ENCODE data around the gene GRID2IP. TPM values are rescaled to one million over a fixed set of nuclear protein-coding genes. Genes with fewer than 3 reads are reported as not detected.
"Not testable (repeated sequence)": the region's sequence is repeated elsewhere in the genome, so short reads cannot be mapped to it uniquely, and the experiment has no call there.

GRID2IP gene
- polyA plus RNA-seq, 4 donors: 0.52 to 0.78 (median 0.64) TPM

DNA sequence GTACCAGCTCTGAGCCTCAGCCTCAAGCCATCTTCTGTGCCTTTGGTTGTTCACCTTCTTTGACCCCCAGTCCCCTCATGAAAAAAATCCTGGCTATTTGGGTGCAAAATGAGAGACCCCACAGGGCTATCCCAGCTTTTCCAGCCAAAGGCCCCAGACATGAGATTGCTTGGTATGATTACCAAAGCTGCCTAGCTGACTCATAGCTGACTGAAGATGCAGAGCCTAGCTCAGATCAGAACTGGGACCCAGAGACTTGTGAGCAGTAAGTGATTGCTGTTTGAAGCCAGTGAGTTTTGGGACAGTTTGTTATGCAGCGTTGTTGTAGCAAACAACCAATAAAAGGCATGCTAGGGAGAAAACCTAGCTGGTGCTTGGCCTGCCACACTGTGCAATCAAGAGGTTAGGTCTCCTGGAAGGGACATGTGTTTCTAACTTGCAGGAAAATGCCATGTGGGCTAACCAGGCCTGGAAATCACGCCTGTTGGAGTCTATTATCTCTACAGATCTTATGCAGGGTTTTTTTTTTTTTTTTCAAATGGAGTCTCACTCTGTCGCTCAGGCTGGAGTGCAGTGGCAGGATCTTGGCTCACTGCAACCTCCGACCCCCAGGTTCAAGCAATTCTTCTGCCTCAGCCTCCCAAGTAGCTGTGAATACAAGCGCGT lies 55.5 kb downstream of the GRID2IP start:
- no peak for DNase-seq (ENCODE audit: low read depth in 4 of 4, low spot score in 3 of 4)

DNA sequence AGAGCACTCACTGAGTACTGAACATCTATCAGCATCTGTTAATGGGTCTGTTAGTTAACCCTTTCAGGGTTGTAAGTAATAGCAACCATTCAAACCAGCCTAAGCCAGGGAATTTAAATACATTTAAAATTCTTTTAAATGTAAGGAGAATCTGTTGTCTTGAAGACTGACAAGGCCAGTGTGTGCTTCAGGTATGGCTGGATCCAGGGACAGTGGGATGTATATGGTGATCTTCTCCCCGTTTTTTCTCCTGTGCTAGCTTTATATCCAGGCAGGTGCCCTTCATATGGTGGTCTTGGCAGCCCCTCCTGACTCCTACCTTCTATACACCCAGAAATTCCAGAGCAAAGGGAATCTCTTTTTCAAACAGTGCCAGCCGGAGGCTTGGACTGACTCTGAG lies 56.9 kb downstream of the GRID2IP start:
- no peak for DNase-seq (ENCODE audit: low read depth in 4 of 4, low spot score in 3 of 4)

DNA sequence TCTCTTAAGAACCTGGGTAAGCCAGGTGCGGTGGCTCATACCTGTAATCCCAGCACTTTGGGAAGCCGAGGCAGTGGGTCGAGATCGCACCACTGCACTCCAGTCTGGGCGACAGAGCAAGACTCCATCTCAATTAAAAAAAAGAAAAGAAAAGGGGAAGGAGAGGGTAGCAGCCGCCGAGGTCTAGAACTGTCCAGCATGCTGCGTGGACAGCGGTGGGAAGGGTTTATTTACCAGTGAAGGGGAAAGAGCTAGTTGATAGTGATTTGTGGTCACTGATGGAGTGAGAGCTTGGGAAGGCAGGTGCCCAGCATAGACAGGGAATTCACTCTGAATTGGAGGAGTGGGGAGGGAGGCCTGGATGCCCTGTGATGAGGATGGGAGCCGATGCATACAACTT lies 60.1 kb downstream of the GRID2IP start:
- DNase-seq (ENCODE audit: low read depth in 4 of 4, low spot score in 3 of 4): no peak

DNA sequence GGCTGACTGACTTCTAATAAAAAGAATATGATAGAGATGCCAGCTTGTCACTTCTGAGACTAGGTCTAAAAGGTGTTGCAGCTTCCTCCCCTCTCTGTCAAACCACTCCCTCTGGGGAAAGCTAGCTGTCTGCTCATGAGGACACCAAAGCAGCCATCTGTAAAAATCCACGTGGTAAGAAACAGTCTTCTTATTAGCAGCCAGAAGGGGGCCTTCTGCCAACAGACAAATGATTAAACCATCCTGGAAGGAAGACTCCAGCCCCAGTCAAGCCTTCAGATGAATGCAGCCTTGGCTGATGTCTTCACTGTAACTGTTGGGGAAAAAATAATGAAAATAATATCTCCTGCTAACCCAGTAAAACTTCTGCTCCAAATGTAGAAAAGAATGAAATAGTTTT lies 61.6 kb downstream of the GRID2IP start:
- no peak for DNase-seq (ENCODE audit: low read depth in 4 of 4, low spot score in 3 of 4)

DNA sequence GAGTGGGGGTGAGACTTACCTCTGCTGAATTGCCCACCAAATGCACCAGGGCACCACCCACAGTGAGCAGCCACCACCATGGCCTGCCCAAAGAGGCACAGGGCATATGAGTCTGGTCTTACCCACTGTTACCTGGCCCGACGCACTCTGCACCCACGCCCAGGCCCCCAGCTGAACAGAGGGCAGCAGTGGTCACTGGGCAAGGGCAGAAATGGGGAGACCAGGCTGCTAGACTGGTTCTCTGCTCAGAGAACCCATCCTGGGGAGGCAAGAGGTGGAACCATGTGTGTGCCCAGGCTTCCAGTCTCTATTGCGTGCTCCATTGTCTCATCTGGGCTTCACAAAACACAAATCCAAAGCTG lies 64.1 kb downstream of the GRID2IP start:
- DNase-seq (ENCODE audit: low read depth in 4 of 4, low spot score in 3 of 4): no peak

DNA sequence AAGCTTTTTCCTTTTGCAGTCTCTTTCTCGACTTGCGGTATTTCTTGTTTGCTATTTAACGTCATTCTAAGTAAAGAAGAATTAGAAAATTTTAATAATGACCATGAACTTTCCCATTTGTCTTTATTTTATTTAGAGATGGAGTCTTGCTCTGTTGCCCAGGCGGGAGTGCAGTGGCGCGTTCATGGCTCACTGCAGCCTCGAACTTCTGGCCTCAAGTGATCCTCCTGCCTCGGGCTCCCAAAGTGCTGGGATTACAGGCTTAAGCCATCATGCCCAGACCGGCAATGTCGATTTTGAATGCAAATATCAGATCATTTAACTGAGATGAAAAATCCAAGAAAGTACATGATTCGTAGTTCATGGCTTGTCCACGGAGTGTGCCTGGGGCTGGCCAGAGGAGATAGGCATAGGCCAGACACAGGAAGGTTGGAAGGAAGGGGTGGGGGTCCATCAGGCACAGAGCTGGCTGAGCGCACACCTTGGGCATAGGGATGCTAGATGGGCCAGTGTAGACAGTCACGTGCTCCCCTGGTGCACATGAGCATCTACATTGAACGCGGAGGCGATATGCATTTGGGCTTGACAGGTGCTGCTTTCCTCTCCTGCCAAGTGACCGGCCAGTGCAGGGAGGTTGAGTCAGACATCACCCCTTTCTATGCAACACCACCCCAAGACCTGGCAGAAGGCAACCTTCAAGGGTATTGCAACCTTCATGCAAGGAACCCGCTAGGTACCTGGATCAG lies 64.7 kb downstream of the GRID2IP start:
- no peak for DNase-seq (ENCODE audit: low read depth in 4 of 4, low spot score in 3 of 4)

DNA sequence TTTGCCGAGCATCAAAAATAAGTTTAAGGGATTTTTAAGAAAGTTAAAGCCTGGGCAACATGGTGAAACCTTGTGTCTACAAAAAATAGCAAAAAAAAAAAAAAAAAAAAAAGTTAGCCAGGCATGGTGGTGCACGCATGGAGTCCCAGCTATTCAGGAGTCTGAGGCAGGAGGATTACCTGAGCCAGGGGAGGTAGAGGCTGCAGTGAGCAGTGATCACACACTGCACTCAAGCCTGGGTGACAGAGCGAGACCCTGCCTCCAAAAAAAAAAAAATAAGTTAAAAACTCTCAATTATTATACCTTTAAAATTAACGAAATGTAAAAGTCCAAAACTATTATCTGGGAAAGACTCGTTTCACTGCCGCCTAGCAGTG lies 68.5 kb downstream of the GRID2IP start:
- no peak for DNase-seq (ENCODE audit: low read depth in 4 of 4, low spot score in 3 of 4)

DNA sequence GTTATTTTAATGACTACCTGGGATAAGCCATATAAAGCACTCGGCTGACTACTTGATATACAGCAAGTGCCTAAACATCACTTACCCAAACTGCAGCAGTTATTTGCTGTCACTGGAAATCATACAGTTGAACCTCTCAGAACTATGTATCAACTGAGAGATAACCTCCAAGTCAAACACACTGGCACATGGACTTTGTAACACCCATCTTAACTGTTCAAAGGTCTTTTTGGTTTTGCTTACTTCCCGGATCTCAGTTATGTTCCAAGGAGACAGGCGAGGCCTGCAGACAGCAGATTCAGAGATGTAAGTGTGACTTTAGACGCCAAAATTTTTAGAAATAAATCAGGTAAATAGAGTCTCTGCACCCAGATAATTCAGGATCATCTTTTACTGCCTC lies 69.0 kb downstream of the GRID2IP start:
- no peak for DNase-seq (ENCODE audit: low read depth in 4 of 4, low spot score in 3 of 4)

DNA sequence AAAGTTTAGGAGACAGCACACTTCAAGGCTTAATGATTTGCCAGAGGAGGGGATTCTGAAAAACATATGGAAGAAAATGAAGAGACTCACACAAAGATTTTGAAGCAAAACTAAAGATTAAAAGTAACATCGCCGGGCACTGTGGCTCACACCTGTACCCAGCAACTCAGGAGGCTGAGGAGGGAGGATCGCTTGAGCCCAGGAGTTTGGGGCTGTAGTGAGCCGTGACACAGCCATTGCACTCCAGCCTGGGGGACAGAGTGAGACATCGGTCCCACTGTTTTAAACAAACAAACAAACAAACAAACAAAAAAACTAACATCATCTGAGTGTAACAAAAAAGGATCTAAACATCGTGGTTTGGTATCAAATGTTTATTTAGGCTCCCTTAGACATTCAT lies 69.8 kb downstream of the GRID2IP start:
- no peak for DNase-seq (ENCODE audit: low read depth in 4 of 4, low spot score in 3 of 4)

DNA sequence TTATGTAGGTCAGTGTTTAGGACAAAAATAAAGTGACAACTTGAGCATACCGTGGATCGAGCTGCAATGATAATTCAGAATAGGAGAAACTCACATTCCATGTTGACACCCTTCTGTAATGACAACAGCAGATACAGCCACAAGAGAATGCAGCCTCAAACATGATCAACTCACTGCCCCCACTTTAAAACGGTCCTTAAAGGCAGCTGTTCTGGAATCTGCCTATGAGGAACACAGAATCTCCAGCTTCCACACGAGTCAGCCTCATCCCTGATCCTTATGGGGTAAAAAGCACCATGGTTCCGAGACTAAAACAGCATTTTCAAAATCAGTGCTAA lies 71.0 kb downstream of the GRID2IP start:
- no peak for DNase-seq (ENCODE audit: low read depth in 4 of 4, low spot score in 3 of 4)

DNA sequence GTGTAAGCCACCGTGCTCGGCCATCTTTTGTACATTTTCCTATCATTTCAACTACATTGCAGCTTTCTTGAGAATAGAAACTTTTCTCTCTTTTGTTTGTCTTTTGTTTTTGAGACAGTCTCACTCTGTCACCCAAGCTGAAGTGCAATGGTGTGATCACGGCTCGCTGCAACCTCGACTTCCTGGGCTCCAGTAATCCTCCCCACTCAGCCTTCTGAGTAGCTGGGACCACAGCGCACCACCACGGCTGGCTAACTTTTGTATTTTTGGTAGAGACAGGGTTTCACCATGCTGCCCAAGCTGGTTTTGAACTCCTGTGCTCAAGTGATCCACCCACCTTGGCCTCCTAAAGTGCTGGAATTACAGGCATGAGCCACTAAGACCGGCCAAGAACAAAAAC lies 72.2 kb downstream of the GRID2IP start:
- DNase-seq (ENCODE audit: low read depth in 4 of 4, low spot score in 3 of 4): no peak

DNA sequence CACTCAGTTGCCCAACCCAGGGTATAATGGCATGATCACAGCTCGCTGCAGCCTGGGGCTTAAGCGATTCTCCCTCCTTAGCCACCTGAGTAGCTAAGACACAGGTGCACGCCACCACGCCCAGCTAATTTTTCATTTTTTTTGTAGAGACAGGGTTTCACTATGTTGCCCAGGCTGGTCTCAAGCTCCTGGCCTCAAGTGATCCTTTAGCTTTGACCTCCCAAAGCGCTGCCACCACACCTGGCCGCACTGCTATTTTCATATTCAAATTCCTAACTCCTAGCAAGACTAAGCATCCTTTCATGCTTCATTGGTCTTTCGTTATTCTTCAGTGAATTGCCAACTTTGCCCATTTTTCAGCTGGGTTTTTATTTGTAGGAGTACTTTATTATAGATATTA lies 73.1 kb downstream of the GRID2IP start:
- DNase-seq (ENCODE audit: low read depth in 4 of 4, low spot score in 3 of 4): no peak

DNA sequence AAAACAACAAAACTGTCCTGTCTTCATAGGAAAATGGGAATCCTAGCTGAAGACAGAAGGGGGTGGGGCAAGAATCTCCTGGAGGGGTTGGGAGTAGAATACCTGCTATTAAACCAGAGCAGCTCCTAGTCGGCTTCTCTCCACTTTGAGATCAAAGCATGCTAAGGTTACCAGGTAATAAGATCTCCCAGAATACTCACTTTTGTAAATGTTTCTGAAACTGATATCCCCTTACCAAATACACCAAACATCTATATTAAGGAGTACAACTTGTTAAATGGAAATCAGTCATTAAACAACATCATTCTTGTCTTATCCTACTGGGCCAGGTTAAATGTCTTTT lies 74.0 kb downstream of the GRID2IP start:
- no peak for DNase-seq (ENCODE audit: low read depth in 4 of 4, low spot score in 3 of 4)

DNA sequence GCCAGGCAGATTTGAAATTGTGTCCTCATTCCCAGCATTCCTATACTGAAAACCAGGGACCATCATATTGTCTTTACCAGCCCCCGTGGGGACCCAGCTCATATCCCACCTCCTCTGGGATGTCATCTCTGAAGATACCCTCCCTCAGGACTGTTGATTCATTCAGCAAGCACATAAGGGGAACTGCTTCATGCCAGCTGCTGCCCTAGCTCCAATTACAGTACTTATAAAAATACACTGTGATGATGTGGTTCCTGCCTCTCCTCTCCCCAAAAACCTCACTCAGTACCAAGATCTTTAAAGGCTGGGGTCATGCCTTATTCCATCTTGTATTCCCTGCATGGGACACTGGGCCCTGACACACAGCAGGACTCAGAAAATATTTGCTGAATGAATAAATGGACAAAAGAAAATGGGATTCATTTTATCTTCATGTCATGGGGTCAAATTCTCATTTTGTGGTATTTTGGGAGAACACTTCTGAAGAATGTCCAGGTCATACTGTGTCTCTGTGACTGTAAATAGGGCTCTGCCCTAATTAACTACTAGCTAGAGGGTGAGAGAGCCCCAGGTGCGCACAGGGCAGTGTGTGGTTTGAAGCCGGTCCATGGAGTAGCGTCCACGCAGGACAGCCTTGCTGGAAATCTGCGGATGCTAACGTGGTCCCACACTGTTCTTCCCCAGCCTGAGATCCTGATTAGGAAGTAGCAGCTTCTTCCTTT lies 74.5 kb downstream of the GRID2IP start:
- DNase-seq (ENCODE audit: low read depth in 4 of 4, low spot score in 3 of 4): no peak

DNA sequence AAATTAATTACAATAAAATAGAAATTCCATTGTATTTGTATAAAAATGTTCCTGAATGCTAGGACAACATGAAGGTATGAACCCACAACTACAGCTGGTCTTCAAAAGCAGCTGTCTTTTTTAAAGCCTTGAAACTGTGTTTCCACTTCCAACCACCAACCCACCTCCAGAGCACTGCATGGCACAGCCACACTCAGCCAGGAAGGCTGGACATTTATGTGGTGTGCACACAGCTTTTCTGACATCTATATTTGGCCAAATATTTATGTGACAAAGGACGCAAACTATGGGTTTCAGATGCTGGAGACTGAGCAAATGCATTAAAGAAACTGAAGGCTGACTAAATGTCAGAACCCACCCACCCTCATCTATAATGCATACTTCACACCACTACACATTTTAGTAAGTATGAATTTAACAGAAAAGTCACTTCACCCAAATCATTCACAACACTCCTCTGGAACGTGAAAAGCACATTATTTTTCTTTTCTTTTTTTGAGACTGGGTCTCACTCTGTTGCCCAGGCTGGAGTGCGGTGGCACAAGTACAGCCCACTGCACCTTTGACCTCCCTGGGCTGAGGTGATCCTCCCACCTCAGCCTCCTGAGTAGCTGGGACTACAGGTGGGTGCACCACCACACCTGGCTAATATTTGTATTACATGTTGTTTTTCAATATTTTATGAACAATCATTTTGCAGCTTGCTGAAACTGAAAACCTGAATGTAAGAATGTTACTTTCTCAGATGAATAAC lies 75.7 kb downstream of the GRID2IP start:
- DNase-seq (ENCODE audit: low read depth in 4 of 4, low spot score in 3 of 4): no peak

DNA sequence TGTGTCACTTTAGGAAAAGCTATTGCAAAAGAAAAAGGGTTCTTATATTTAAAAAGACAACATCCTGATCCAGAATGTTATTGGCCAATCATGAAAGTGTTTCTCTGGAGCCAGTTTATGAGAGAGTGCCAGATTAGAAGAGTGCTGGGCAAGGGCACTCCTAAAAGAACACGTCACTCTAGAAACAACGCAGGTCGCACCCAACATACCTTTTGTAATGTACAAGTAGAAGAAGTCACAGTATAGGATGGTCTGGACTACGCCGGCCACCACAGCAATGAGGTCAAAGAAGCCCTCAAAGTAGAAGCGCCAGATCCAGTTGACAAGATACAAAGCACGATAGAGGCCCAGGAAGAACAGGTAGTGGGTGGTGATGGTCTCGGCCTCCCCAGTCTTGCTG lies 85.4 kb downstream of the GRID2IP start:
- no peak for DNase-seq (ENCODE audit: low read depth in 4 of 4, low spot score in 3 of 4)

DNA sequence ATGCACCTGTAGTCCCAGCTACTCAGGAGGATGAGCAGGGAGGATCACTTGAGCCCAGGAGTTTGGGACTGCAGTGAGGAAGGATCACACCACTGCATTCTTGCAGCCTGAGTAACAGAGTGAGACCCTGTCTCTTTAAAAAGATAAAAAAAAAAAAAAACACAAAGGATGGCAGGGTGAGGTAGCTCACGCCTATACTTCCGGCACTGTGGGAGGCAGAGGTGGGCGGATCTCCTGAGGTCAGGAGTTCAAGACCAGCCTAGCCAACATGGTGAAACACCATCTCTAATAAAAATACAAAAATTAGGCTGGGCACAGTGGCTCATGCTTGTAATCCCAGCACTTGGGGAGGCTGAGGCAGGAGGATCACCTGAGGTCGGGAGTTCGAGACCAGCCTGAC lies 87.7 kb downstream of the GRID2IP start:
- DNase-seq (ENCODE audit: low read depth in 4 of 4, low spot score in 3 of 4): not testable (repeated sequence)

DNA sequence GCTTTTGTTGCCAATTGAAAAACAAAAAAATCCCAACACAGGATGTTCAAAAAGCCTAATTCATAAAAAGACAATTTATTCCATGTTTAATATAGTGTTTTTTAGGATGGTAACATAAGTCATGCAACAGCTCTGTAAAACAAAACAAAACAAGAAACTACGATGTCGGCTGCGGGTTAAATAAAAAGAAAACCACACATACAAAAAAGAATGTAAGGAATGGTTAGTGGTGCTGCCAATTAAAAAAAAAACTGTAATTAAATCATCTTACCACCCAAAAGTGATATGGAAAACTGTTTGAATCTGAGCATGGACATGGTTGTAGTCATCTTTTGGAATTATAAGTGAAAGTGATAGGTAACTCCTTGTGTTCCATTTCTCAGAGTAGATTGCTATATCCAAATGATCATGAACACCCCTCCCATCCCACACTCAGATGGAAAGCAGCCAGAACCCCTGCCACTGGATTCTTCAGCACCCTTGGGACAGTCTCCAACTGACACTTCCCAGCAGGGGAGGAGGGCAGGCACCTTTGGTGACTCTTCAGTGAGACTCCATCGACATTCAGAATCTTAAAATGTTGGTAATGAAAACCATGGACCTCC lies 89.2 kb downstream of the GRID2IP start:
- no peak for DNase-seq (ENCODE audit: low read depth in 4 of 4, low spot score in 3 of 4)

DNA sequence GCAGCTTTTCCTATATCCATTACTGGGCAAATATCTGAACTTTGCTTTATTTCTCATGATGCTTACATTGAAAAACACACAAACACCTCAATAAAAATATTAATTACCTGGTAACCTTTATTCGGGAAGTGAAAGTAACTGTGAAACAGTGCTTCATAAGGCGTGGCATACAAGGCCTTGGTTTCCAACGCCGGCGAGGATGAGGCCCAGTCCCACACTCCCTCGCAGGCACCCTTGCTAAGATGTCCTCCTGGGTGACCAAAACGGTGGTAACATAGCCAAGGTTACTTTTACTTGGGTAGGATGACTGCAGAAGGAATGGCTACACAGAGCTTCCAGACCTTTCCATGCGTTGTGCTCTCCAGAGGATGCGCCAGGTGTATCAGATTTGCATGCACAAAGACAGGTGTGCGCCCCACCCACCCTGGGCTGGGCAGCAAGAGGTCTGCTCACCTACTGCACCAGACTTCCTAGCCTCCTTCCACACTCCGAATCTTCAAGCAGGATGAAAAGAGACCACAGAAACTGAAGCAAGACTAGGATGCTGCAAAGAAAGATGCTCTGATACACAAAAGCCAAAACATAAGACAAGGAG lies 90.2 kb downstream of the GRID2IP start:
- no peak for DNase-seq (ENCODE audit: low read depth in 4 of 4, low spot score in 3 of 4)

DNA sequence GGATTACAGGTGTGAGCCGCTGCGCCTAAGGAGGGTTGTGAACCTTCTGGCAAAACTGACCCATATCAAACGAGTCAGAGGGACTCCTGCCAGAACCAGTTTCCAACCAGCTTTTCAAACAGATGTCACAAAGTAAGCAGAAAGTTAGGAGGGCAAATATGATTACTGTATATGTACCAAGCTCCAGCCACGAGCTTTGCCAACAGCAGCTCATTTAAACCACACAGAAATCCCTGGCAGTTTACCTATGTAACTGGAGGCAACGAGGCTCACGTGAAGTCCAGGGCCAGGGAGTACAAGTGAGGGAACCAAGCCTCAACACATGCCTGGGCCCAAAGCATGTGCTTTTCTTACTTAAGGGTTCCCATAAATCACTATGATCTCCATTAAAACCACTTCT lies 91.0 kb downstream of the GRID2IP start:
- no peak for DNase-seq (ENCODE audit: low read depth in 4 of 4, low spot score in 3 of 4)

DNA sequence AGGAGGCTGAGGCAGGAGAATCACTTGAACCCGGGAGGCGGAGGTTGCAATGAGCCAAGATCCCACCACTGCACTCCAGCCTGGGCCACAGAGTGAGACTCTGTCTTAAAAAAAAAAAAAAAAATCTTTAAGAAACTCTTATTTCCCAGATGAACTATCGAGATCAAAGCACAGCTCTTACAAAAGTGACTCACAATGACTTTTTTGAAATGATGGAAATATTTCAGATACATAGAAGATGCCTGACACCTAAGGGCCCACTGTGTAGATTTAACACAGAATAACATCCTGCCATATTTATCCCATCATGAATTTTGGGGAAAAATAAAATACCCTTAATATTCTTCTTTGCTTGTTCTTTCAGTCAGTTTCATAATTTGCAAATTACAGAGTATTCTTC lies 92.6 kb downstream of the GRID2IP start:
- DNase-seq (ENCODE audit: low read depth in 4 of 4, low spot score in 3 of 4): not testable (repeated sequence)
